ENCODE results near the gene CD14.

DNA sequence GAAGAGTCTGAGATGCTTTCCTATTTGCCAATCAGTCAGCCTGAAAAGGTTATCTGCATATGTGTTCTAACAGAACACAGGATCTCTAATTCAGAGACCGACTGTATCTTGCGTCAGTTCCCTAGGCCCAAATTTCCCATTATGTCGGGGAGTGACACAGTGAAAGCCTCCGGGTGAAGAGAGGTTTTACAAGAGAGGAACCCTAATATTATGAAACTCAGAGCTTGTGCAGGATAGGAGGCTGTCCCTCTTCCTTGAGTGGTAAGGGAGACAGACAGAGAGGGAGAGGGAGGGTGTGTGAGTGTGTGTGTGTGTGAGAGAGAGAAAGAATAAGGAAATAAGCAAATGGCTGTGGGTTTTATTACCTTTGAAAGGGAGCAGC, 1.9 kb downstream of the CD14 start:
- TF ChIP-seq POLR2A (IDR thresholded peaks at IDR 0.05; ENCODE audit: low read length): no peak
- no peak for TF ChIP-seq GATA1 (IDR thresholded peaks at IDR 0.05; ENCODE audit: low read depth, low read length)

Measured in erythroblast (primary cell).